ENCODE results near the gene HIGD1C.
"Not testable (repeated sequence)": the region's sequence is repeated elsewhere in the genome, so short reads cannot be mapped to it uniquely, and the experiment has no call there.

Gene HIGD1C

DNA sequence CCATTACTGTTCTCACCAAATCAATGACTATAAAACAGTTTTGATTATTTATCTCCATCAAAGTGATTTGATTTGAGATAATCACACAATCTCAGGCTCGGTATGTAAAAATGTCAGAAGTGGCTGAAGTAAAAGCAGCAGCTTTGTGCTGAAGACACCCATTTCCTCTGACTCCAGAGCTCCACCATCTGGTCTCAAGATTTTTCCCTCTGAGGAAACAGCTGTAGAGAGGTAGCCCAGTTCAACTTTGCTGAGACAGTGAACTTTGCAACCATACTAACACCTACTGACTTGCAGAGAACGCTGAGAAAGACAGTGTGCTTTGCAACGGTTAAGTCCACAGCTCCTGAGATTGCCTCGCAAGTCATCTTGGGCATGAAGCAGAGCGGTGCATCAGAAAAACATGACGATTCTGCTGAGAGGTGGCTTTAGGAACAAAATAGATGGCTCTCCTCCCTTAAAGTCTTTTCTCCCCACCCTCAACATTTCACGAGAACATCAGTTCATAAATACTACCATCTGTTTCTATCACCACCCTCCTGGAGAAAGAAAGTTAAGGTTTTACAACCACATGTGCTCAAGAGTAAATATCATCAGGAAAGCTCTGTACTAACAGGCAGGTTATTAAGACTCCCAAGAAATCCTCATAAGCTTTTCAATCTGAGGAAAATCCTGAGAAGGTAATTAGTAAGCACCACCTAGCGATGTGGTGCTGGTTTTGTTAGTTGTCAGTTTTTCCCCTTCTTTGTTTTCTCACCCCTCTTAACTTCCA lies 34.8 kb downstream of the HIGD1C start:
- no peak for DNase-seq

DNA sequence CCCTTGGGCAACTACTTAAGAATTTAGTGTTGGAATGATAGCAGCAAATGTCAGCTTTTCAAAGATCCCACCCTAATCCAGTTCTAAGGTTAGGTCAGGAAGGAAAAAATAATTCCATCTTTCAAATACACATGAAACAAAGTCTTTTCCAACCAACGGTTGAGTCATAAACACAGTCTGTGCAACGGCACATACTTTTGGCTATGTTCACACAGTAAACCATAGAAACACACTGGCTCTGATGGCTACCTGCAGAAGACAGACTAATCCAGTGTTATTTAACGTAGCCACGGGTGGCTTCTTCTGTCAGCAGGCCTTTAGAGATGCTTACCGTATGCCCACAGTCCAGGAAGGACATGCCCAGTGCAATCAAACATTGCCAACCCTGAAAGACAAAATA lies 35.7 kb downstream of the HIGD1C start:
- no peak for DNase-seq

DNA sequence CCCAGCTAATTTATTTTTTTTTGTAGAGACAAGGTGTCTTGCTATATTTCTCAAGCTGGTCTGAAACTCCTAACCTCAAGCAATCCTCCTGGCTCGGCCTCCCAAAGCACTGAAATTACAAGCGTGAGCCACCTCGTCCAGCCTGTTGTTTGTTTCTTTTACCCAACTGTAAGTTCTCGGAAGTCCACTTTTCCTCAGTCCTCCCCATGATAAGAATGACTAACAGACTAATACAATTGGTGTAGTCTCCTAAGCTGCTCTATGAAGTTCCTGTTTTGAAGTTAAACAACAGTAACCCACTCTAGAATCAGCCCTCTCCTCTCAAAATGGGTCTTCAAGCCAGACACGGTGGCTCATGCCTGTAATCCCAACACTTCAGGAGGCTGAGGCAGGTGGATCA lies 36.5 kb downstream of the HIGD1C start:
- no peak for DNase-seq

DNA sequence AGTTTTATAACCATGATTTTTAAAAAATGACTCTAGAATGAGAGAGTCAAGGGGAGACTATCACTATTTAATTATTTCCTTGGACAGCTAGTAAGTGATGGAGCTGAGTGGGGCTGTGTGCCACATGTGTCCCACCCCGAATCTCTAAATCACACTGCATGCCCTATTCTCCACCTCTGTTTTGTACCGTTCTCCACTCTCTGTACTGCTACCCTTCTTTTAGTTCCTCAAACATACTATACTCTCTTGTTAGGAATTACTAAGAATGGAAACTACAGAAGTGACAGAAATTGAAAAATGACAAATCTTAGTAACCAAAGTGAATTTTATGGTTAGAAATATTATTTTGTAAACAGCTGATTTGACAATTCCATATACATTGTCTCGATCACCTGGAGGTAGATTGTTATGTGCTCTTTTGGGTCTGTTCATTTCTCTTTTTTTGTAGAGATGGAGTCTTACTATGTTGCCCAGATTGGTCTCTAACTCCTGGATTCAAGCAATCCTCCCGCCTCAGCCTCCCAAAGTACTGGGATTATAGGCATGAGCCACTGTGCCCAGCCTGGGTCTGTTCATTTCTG lies 37.9 kb downstream of the HIGD1C start:
- no peak for DNase-seq

- DNase-seq, result no peak
Measured at GRCh38 chr12:50990791-50991190, 38.4 kb downstream of the HIGD1C start.

DNA sequence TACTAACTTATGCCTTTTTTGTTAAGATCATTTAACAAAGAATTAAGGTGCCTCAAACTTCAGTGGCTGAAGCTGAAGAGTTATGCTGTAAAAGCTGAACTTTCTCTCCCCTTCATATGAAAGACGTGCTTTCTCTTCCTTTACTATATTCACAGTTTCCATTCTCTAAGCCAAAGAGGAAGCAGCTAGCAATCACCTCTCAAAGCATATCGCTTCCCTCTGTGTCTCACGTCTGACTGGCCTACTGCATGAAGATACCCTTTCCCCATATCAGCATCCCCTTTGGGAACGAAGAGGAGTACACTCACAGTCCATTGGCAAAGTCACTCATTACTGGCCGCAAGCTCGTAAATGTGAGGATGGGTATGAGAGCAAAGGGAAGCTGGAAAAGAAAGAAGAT lies 38.9 kb downstream of the HIGD1C start:
- DNase-seq, result no peak

DNA sequence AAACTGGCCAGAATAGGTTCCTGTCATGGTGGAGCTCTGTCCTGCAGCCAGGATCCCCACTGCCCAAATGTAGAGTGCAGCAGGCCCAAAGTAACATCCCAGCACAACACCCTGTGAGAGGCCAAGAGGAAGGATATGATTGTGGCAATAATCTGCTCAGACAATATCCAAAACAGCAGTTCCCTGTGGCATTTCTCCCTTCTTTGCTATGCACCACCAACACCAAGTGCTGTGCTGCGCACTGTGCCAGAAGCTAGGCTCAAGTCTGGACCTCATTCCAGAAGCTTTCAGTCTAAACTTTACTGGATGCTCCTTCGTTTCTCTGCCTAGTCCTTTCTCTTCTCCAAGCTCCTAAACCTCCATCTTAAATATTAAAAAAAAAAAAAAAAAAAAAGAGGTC lies 40.5 kb downstream of the HIGD1C start:
- no peak for DNase-seq

DNA sequence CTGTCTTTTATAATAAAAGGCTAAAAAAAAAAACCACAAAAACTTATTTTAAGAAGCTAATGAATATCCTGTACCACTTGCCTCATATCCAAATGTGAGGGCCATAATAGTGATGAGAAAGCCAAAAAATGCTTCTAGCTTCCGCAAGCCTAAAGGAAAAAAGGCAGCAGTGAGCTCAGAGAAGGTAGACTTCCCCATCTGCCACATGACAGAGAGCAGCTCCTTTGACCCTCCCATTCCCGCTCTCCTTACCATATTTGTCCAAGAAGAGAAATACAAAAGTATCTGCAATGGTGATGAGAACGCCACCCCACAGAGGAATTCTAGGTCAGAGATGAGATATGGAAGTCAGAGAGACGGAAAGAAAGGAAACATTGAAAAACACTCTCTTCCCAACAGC lies 46.7 kb downstream of the HIGD1C start:
- no peak for DNase-seq

GRCh38 chr12:51000245-51000644 lies 47.9 kb downstream of the HIGD1C start:
- DNase-seq, result no peak

- no peak for DNase-seq
Measured at GRCh38 chr12:51001799-51002198, 49.5 kb downstream of the HIGD1C start.

GRCh38 chr12:51004504-51004903 lies 52.2 kb downstream of the HIGD1C start:
- DNase-seq, result no peak

DNA sequence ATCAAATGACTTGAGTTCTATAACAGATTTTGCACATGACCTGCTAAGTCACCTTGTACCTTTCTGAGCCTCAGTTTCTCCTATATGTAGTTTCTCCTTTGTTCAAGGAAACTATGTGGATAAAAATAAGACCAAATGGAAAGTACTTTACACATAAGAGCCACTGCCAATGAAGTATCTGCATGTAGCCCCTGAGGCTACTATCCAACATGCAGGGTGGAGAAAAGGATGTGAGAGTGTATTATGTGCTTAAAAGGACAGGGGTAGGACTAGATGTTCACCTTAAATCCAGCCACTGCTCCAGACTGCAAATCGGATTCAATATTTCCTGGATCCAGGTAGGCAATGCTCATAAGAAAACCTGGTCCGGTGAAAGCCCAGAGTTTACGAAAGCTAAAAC lies 52.7 kb downstream of the HIGD1C start:
- DNase-seq, result no peak

- DNase-seq, result no peak
Measured at GRCh38 chr12:51005671-51006070, 53.3 kb downstream of the HIGD1C start.

DNA sequence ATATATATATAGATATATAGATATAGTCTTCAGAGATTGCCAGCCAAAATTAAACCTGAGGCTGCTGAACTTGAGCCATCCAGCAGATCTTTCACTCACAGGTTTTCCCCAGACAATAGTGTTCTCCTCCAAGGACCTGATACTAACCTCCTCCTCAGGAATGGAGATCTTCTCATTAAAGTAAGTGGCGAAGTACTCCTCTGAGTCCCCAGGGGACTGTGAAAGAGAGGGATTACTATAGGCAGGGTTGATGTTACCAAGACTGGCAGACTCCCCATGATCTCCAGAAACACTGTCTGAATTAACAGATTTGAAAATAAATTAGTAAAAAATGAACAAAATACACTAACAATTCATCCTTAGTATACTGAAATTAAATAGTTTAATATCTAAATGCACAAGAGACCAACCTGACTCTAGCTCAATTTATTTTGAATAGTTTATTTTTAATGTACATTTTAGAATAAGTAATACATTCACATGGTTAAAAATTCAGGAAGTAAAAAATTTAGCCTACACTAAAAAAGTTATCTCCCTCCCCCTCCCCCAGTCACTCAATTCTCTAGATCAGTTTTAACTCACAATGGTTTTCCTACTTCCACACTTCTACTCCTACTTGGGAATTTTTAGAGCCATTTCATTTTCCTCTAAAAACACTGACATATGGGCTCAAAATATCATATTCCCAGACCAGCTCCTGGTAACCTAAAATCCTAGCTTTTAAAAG lies 56.1 kb downstream of the HIGD1C start:
- DNase-seq, result no peak

DNA sequence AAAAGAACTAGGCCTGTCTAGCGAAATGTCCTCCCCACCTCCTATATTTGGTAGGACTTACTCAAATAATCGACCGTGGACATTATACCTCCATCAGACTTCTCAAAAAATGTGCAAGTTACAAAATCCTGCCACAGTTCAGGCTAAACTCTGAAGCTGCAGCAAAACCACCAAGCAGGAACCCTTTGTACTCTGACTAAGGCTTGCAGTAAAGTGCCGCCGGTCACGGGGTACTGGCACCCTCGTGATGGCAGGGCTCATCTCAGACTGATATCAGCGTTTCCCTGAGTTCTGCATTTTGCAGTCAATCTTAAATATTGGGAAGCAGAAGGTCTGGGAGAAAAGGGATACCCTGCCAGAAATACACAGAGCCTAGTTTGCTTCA lies 56.7 kb downstream of the HIGD1C start:
- peak in 3 of 4 experiments; percentile 14 to 53 (median 28) for DNase-seq

- DNase-seq, result no peak
Measured at GRCh38 chr12:51011955-51012354, 59.6 kb downstream of the HIGD1C start.

GRCh38 chr12:51012570-51013236 lies 60.4 kb downstream of the HIGD1C start:
- no peak for DNase-seq

DNA sequence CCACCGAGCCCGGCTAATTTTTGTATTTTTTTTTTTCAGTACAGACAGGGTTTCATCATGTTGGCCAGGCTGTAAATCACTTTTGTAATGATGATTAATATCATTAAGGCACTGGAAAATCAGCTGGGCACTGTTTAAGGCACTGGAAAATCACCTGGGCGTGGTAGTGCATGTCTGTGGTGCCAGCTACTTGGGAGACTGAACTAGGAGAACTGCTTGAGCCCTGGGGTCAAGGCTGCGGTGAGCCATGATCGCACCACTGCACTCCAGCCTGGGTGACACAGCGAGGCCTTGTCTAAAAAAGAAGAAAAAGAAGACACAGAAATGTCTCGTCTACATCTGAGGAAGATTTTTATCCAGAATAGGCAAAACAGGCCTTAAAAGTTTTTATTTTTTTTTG lies 61.1 kb downstream of the HIGD1C start:
- no peak for DNase-seq

DNA sequence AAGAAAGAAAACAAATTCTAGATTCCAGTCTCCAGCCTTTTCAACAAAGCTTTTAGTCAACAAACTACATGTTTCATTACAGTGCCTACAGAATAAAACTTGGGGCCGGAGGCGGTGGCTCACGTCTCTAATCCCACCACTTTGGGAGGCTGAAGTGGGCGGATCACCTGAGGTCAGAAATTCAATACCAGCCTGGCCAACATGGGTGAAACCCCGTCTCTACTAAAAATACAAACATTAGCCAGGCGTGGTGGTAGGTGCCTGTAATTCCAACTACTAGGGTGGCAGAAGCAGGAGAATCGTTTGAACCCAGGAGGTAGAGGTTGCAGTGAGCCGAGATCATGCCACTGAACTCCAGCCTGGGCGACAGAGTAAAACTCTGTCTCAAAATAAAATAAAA lies 62.1 kb downstream of the HIGD1C start:
- not testable (repeated sequence) for DNase-seq

- DNase-seq, result no peak
Measured at GRCh38 chr12:51017452-51017851, 65.1 kb downstream of the HIGD1C start.

DNA sequence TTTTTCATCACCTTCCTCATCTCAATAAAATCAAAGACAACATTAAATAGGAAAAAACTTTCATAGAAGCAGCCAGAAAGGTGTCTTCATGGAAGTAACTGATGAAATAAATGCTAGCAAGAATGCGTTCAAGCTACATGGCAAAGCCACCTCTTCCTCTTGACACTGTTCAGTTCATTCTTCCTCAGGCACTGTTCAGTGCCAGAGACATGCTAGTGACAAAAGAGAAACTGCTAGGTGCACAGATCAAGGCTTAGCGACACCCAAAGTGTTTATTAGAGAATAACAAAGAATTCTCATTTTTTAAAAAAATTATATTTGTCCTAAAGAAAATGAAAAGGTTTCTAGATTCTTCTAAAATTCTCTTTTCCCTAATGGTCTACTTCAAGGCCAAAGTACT lies 66.6 kb downstream of the HIGD1C start:
- no peak for DNase-seq

DNA sequence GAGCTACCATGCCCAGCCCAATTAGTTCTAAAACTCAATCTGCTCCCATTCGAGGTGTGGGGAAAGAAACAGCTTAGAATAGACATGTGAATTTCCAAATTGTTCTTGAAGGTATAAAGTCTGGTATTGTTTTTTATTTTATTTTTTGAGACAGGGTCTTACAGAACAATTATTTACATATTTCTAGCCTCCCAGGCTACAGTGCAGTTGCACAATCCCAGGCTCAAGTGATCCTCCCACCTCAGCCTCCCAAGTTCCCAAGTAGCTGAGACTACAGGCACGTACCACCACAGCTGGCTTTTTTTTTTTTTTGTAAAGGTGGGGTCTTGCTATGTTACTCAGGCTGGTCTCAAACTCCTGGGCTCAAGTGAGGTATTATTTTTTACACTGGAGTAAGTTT lies 67.6 kb downstream of the HIGD1C start:
- no peak for DNase-seq

Measured in activated naive CD4-positive, alpha-beta T cell (primary cell).